NOMO-1 treated with dmso at 0.1 percent for 144 hours (cell line): ENCODE results near the gene GUCD1.

Experiments used
- DNase-seq: peaks from one replicate; lab custom pipeline; 2025; ENCODE audit not compliant: unreplicated experiment; lab: John Stamatoyannopoulos, UW

The GUCD1 gene

GRCh38 chr22:24504956-24505736 is 49.8 kb downstream of the GUCD1 start:
- no peak for DNase-seq

- no peak for DNase-seq
Observed at GRCh38 chr22:24504540-24504939, 50.4 kb downstream of the GUCD1 start.

- DNase-seq: no peak
Observed at GRCh38 chr22:24503843-24504338, 51.0 kb downstream of the GUCD1 start.

GRCh38 chr22:24503137-24503842 is 51.6 kb downstream of the GUCD1 start:
- peak; percentile 81 for DNase-seq

- no peak for DNase-seq
Observed at GRCh38 chr22:24502541-24502940, 52.4 kb downstream of the GUCD1 start.

GRCh38 chr22:24502034-24502433 is 52.9 kb downstream of the GUCD1 start:
- no peak for DNase-seq

- no peak for DNase-seq
Observed at GRCh38 chr22:24501301-24502005, 53.5 kb downstream of the GUCD1 start.

GRCh38 chr22:24500277-24500820 is 54.6 kb downstream of the GUCD1 start:
- no peak for DNase-seq

- no peak for DNase-seq
Observed at GRCh38 chr22:24499706-24500276, 55.1 kb downstream of the GUCD1 start.

- no peak for DNase-seq
Observed at GRCh38 chr22:24498824-24499223, 56.1 kb downstream of the GUCD1 start.

- peak; percentile 36 for DNase-seq
Observed at GRCh38 chr22:24497841-24498258, 57.1 kb downstream of the GUCD1 start.

GRCh38 chr22:24496661-24497060 is 58.3 kb downstream of the GUCD1 start:
- DNase-seq: no peak

- no peak for DNase-seq
Observed at GRCh38 chr22:24496234-24496633, 58.7 kb downstream of the GUCD1 start.

GRCh38 chr22:24495365-24495675 is 59.6 kb downstream of the GUCD1 start:
- no peak for DNase-seq

- no peak for DNase-seq
Observed at GRCh38 chr22:24494528-24495364, 60.2 kb downstream of the GUCD1 start, which contains the start of gene UPB1. Gene UPB1, plus strand, starts transcription at chr22:24495332. Its CDS starts 72 bp downstream, at chr22:24495404.

- no peak for DNase-seq
Observed at GRCh38 chr22:24494167-24494527, 60.8 kb downstream of the GUCD1 start.

GRCh38 chr22:24492391-24492790 is 62.5 kb downstream of the GUCD1 start:
- DNase-seq: no peak
